ENCODE results near the gene EIF4G1. TPM values are rescaled to one million over a fixed set of nuclear protein-coding genes. Genes with fewer than 3 reads are reported as not detected.

EIF4G1 gene
- total RNA-seq, 1 experiment from 2014 or later = 496 TPM

GRCh38 chr3:184316792-184317191, 2.4 kb downstream of the EIF4G1 start:
- intact Hi-C loops (cut with micrococcal nuclease) = no loop called here
- Histone ChIP-seq H4K20me1 (ENCODE audit: insufficient read depth) (peaks cover 31% of the 10 kb centered on the region; the same call in 1 of the 2 replicates), H2AFZ (ENCODE audit: low read depth, low read length, poor library complexity, severe bottlenecking) (no peak overlapping the region), H3K27me3 (ENCODE audit: insufficient read depth, low read length) (no peaks in the 10 kb centered on the region), H3K9me3 (ENCODE audit: control insufficient read depth in 1 of 2, insufficient read depth in 1 of 2, low read depth in 1 of 2, low read length in 2 of 2) (no peaks in the 10 kb centered on the region), H3K27ac (ENCODE audit: low read depth, low read length) (peak overlapping the region; percentile 87), H3K9me2 (ENCODE audit: insufficient read depth) (no peaks in the 10 kb centered on the region), H3K9ac (ENCODE audit: low read length) (peak overlapping the region; percentile 99; the same call in 1 of the 2 replicates), H3K36me3 (ENCODE audit: control insufficient read depth in 1 of 2, insufficient read depth in 2 of 2, low read length in 2 of 2) (peaks cover 17 to 42% of the 10 kb centered on the region in 2 experiments), H3K79me2 (ENCODE audit: insufficient read depth, low read length) (peaks cover 71% of the 10 kb centered on the region), H3K4me1 (ENCODE audit: control insufficient read depth in 1 of 2, insufficient read depth in 2 of 2, low read length in 2 of 2) (peaks cover 46 to 62% of the 10 kb centered on the region in 2 experiments), H3K4me2 (ENCODE audit: low read length) (peak overlapping the region; percentile 82), H3K4me3 (replicated peaks in 1 of 2; ENCODE audit: low read depth in 1 of 2, low read length in 2 of 2) (peak overlapping the region in 1 of 2 experiments; percentile 98; a peak in 3 of 4 replicates)
- DNase-seq (ENCODE audit: low read depth, low spot score) = no peak
- CTCF ChIA-PET = no interaction called here
- ATAC-seq = no peak
- TF ChIP-seq SIN3A (IDR thresholded peaks at IDR 0.05; ENCODE audit: low read depth) (no peak), CEBPB (IDR thresholded peaks at IDR 0.05; ENCODE audit: low read depth) (no peak), POLR2A (IDR thresholded peaks at IDR 0.05; ENCODE audit: borderline replicate concordance, extremely low read depth, insufficient read depth, insufficient read length) (no peak), POLR2AphosphoS5 (IDR thresholded peaks at IDR 0.05; ENCODE audit: low read depth, low read length) (no peak), EGR1 (IDR thresholded peaks at IDR 0.05; ENCODE audit: low read depth) (no peak), EZH2phosphoT487 (IDR thresholded peaks at IDR 0.05; ENCODE audit: borderline replicate concordance) (no peak), RAD21 (IDR thresholded peaks at IDR 0.05; ENCODE audit: low read depth) (no peak), SP1 (IDR thresholded peaks at IDR 0.05; ENCODE audit: low read depth) (no peak), JUND (IDR thresholded peaks at IDR 0.05) (no peak)
- TF ChIP-seq, protein P1, sequence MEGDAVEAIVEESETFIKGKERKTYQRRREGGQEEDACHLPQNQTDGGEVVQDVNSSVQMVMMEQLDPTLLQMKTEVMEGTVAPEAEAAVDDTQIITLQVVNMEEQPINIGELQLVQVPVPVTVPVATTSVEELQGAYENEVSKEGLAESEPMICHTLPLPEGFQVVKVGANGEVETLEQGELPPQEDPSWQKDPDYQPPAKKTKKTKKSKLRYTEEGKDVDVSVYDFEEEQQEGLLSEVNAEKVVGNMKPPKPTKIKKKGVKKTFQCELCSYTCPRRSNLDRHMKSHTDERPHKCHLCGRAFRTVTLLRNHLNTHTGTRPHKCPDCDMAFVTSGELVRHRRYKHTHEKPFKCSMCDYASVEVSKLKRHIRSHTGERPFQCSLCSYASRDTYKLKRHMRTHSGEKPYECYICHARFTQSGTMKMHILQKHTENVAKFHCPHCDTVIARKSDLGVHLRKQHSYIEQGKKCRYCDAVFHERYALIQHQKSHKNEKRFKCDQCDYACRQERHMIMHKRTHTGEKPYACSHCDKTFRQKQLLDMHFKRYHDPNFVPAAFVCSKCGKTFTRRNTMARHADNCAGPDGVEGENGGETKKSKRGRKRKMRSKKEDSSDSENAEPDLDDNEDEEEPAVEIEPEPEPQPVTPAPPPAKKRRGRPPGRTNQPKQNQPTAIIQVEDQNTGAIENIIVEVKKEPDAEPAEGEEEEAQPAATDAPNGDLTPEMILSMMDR (IDR thresholded peaks at IDR 0.05 in 2 of 3, conservative IDR thresholded peaks at IDR 0.05 in 1 of 3; ENCODE audit: borderline replicate concordance in 1 of 3, insufficient read depth in 1 of 3, low read depth in 2 of 3, low read length in 2 of 3) = no peak
- TF ChIP-seq, protein P2, sequence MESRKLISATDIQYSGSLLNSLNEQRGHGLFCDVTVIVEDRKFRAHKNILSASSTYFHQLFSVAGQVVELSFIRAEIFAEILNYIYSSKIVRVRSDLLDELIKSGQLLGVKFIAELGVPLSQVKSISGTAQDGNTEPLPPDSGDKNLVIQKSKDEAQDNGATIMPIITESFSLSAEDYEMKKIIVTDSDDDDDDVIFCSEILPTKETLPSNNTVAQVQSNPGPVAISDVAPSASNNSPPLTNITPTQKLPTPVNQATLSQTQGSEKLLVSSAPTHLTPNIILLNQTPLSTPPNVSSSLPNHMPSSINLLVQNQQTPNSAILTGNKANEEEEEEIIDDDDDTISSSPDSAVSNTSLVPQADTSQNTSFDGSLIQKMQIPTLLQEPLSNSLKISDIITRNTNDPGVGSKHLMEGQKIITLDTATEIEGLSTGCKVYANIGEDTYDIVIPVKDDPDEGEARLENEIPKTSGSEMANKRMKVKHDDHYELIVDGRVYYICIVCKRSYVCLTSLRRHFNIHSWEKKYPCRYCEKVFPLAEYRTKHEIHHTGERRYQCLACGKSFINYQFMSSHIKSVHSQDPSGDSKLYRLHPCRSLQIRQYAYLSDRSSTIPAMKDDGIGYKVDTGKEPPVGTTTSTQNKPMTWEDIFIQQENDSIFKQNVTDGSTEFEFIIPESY (IDR thresholded peaks at IDR 0.05; ENCODE audit: extremely low read depth, insufficient replicate concordance, low read length) = no peak
- RAD21 ChIA-PET (ENCODE audit: low non-redundant PET in 1 of 2, low total read pairs in 2 of 2, uncharacterized antibody in 2 of 2, unreplicated experiment in 2 of 2) = no interaction called here
- POLR2A ChIA-PET = no interaction called here
- BruUV-seq (replicated peaks) = no TSS peak

Data from HCT116 (cell line).